ENCODE data around the gene EIPR1.

GRCh38 chr2:3181416-3182010, 196.1 kb downstream of the EIPR1 start:
- TF ChIP-seq, protein P1, sequence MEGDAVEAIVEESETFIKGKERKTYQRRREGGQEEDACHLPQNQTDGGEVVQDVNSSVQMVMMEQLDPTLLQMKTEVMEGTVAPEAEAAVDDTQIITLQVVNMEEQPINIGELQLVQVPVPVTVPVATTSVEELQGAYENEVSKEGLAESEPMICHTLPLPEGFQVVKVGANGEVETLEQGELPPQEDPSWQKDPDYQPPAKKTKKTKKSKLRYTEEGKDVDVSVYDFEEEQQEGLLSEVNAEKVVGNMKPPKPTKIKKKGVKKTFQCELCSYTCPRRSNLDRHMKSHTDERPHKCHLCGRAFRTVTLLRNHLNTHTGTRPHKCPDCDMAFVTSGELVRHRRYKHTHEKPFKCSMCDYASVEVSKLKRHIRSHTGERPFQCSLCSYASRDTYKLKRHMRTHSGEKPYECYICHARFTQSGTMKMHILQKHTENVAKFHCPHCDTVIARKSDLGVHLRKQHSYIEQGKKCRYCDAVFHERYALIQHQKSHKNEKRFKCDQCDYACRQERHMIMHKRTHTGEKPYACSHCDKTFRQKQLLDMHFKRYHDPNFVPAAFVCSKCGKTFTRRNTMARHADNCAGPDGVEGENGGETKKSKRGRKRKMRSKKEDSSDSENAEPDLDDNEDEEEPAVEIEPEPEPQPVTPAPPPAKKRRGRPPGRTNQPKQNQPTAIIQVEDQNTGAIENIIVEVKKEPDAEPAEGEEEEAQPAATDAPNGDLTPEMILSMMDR (IDR thresholded peaks at IDR 0.05) = no peak
- TF ChIP-seq POLR2A (IDR thresholded peaks at IDR 0.05) = no peak
